ENCODE results near the gene PALM3. TPM values are rescaled to one million over a fixed set of nuclear protein-coding genes. Genes with fewer than 3 reads are reported as not detected.
A peak's percentile ranks its signal among the peaks of the same experiment; 100 is the strongest.

Gene PALM3
- total and polyA plus RNA-seq, 2 experiments from 2014 or later: 16.6 to 45.8 TPM

- no peak for TF ChIP-seq EZH2phosphoT487 (IDR thresholded peaks at IDR 0.05; ENCODE audit: unreplicated experiment)
- TF ChIP-seq STAT1 (IDR thresholded peaks at IDR 0.05; ENCODE audit: unreplicated experiment): no peak
- TF ChIP-seq, protein P1, sequence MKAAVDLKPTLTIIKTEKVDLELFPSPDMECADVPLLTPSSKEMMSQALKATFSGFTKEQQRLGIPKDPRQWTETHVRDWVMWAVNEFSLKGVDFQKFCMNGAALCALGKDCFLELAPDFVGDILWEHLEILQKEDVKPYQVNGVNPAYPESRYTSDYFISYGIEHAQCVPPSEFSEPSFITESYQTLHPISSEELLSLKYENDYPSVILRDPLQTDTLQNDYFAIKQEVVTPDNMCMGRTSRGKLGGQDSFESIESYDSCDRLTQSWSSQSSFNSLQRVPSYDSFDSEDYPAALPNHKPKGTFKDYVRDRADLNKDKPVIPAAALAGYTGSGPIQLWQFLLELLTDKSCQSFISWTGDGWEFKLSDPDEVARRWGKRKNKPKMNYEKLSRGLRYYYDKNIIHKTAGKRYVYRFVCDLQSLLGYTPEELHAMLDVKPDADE (IDR thresholded peaks at IDR 0.05): no peak
- no peak for TF ChIP-seq POLR2AphosphoS5 (IDR thresholded peaks at IDR 0.05; ENCODE audit: low read depth)
- no peak for TF ChIP-seq NANOG (IDR thresholded peaks at IDR 0.05; ENCODE audit: borderline replicate concordance)
- TF ChIP-seq, protein P2, sequence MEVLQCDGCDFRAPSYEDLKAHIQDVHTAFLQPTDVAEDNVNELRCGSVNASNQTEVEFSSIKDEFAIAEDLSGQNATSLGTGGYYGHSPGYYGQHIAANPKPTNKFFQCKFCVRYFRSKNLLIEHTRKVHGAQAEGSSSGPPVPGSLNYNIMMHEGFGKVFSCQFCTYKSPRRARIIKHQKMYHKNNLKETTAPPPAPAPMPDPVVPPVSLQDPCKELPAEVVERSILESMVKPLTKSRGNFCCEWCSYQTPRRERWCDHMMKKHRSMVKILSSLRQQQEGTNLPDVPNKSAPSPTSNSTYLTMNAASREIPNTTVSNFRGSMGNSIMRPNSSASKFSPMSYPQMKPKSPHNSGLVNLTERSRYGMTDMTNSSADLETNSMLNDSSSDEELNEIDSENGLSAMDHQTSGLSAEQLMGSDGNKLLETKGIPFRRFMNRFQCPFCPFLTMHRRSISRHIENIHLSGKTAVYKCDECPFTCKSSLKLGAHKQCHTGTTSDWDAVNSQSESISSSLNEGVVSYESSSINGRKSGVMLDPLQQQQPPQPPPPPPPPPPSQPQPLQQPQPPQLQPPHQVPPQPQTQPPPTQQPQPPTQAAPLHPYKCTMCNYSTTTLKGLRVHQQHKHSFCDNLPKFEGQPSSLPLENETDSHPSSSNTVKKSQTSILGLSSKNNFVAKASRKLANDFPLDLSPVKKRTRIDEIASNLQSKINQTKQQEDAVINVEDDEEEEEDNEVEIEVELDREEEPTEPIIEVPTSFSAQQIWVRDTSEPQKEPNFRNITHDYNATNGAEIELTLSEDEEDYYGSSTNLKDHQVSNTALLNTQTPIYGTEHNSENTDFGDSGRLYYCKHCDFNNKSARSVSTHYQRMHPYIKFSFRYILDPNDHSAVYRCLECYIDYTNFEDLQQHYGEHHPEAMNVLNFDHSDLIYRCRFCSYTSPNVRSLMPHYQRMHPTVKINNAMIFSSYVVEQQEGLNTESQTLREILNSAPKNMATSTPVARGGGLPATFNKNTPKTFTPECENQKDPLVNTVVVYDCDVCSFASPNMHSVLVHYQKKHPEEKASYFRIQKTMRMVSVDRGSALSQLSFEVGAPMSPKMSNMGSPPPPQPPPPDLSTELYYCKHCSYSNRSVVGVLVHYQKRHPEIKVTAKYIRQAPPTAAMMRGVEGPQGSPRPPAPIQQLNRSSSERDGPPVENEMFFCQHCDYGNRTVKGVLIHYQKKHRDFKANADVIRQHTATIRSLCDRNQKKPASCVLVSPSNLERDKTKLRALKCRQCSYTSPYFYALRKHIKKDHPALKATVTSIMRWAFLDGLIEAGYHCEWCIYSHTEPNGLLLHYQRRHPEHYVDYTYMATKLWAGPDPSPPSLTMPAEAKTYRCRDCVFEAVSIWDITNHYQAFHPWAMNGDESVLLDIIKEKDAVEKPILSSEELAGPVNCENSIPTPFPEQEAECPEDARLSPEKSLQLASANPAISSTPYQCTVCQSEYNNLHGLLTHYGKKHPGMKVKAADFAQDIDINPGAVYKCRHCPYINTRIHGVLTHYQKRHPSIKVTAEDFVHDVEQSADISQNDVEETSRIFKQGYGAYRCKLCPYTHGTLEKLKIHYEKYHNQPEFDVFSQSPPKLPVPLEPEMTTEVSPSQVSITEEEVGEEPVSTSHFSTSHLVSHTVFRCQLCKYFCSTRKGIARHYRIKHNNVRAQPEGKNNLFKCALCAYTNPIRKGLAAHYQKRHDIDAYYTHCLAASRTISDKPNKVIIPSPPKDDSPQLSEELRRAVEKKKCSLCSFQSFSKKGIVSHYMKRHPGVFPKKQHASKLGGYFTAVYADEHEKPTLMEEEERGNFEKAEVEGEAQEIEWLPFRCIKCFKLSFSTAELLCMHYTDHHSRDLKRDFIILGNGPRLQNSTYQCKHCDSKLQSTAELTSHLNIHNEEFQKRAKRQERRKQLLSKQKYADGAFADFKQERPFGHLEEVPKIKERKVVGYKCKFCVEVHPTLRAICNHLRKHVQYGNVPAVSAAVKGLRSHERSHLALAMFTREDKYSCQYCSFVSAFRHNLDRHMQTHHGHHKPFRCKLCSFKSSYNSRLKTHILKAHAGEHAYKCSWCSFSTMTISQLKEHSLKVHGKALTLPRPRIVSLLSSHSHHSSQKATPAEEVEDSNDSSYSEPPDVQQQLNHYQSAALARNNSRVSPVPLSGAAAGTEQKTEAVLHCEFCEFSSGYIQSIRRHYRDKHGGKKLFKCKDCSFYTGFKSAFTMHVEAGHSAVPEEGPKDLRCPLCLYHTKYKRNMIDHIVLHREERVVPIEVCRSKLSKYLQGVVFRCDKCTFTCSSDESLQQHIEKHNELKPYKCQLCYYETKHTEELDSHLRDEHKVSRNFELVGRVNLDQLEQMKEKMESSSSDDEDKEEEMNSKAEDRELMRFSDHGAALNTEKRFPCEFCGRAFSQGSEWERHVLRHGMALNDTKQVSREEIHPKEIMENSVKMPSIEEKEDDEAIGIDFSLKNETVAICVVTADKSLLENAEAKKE (CRISPR knock-in tag; IDR thresholded peaks at IDR 0.05): no peak
Observed at GRCh38 chr19:14078411-14078810, 16.5 kb upstream of the PALM3 start (continued).

- H3K4me3 ChIP-seq: peak overlapping the region; percentile 72
- DNase-seq (ENCODE audit: low spot score) (no peak), ATAC-seq (no peak; the same call in 2 of the 3 replicates)
- Mint-ChIP-seq H3K4me3 (peak overlapping the region; percentile 83), H3K27ac (no peak overlapping the region), H3K36me3 (ENCODE audit: low read depth) (no peaks in the 10 kb centered on the region), H3K27me3 (ENCODE audit: insufficient read depth, low read depth, poor library complexity) (peaks cover 53% of the 10 kb centered on the region), H3K4me1 (peaks cover 12% of the 10 kb centered on the region), H3K9me3 (no peaks in the 10 kb centered on the region; the same call in 2 of the 3 replicates)
- no peaks in the 10 kb centered on the region for H3K79me2 ChIP-seq (replicated peaks; ENCODE audit: insufficient read depth)
- peaks cover 70% of the 10 kb centered on the region for H3K27me3 ChIP-seq (ENCODE audit: insufficient read depth)
- H3F3A ChIP-seq (replicated peaks; ENCODE audit: low read depth): peaks cover 15% of the 10 kb centered on the region; the same call in 1 of the 2 replicates
- H3K27ac ChIP-seq (ENCODE audit: low read depth): no peak overlapping the region
- H2AFZ ChIP-seq: peak overlapping the region; percentile 92
- H3K36me3 ChIP-seq (ENCODE audit: insufficient read depth): no peaks in the 10 kb centered on the region
- no peaks in the 10 kb centered on the region for H4K20me1 ChIP-seq (replicated peaks; ENCODE audit: insufficient read depth)
- peak; percentile 67 for TF ChIP-seq EZH2 (IDR thresholded peaks at IDR 0.05; ENCODE audit: low read depth, unreplicated experiment)
- no peak for TF ChIP-seq POLR2AphosphoS5 (IDR thresholded peaks at IDR 0.05; ENCODE audit: low read depth)
- TF ChIP-seq ZNF114 (CRISPR knock-in tag; IDR thresholded peaks at IDR 0.05): no peak
- no peak for TF ChIP-seq STAT1 (IDR thresholded peaks at IDR 0.05; ENCODE audit: unreplicated experiment)
- no peak for TF ChIP-seq NANOG (IDR thresholded peaks at IDR 0.05; ENCODE audit: borderline replicate concordance)
- TF ChIP-seq REST (IDR thresholded peaks at IDR 0.05; ENCODE audit: unreplicated experiment): no peak
- peak overlapping the region; percentile 90 for H3K4me2 ChIP-seq
- no peaks in the 10 kb centered on the region for H3K9me2 ChIP-seq (ENCODE audit: insufficient read depth)
- H3K4me1 ChIP-seq (ENCODE audit: insufficient read depth): peaks cover 4% of the 10 kb centered on the region; the same call in 1 of the 2 replicates
Observed at GRCh38 chr19:14073925-14074838, 12.3 kb upstream of the PALM3 start.

All from GM23338 (cell line).